Measurements from ENCODE around the gene IGF2BP1. TPM values are rescaled to one million over a fixed set of nuclear protein-coding genes. Genes with fewer than 3 reads are reported as not detected.

The IGF2BP1 gene
- total RNA-seq, 2 experiments from 2014 or later, result 0.43 to 0.97 TPM

DNA sequence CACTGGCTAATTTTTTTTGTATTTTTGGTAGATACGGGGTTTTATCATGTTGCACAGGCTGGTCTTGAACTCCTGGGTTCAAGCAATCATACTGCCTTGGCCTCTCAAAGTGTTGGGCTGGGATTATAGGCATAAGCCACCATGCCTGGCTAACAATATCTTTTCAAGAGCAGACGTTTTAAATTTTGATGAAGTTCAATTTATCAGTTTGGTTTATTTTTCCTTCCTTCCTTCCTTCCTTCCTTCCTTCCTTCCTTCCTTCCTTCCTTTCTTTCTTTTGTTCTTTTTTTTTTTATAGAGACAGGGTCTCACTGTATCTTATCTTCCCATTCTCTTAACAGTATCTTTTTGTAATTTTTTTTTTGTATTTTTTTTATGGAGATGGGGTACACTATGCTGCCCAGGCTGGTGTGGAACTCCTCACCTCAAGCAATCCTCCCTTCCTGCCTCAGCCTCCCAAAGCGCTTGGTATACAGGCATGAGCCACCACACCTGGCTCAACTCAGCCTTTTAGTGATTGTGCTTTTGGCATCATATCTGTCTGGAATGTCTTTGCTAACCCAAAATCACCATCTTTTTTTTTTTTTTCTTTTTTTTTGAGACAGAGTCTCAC lies 15.2 kb upstream of the IGF2BP1 start:
- no peak overlapping the region for H3K4me3 Mint-ChIP-seq
- ATAC-seq (no peak), DNase-seq (no peak)
- H3K4me1 Mint-ChIP-seq, result no peaks in the 10 kb centered on the region
- intact Hi-C loops (cut with DNase I, micrococcal nuclease), result no loop called here
- ChIA-PET POLR2A (no interaction called here), CTCF (interaction anchor here (0.8 kb wide), 1 partner anchor 303 kb away, joined by 7 read pairs; no protein-coding TSS in a partner anchor)
- H3K9me3 Mint-ChIP-seq (ENCODE audit: low read depth), result no peaks in the 10 kb centered on the region
- no peak overlapping the region for H3K27ac Mint-ChIP-seq
- H3K36me3 Mint-ChIP-seq (ENCODE audit: low read depth), result no peaks in the 10 kb centered on the region
- H3K27me3 Mint-ChIP-seq, result peaks cover 5% of the 10 kb centered on the region

DNA sequence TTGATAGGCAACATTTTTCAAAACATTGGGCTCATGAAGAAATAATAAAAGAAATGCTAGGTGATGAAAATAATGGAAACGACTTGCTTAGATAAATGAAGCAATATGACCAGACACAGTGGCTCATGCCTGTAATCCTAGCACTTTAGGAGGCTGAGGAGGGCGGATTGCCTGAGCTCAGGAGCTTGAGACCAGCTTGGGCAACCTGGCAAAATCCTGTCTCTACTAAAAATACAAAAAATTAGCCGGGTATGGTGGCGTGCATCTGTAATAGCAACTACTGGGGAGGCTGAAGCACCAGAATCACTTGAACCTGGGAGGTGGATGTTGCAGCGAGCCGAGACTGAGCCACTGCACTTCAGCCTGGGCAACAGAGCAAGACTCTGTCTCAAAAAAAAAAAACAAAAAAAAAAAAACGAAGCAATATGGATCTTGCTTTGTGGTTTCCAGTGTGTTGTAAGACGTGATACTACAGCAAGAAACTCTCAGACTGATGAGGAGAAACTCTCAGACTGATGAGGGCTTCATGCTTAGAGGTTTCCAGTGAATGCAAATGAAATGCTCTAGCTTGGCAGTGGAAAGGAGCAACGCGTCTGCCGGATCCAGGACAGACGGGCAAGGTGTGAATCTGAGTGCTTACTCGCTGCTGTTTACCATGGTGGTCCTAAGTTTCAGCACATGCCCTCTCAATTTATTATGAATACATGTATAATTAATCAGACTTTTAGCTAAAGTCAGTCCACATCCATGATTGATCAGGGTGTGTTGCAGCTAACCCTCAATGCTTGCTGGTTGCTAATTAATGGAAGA lies 11.5 kb upstream of the IGF2BP1 start:
- Mint-ChIP-seq H3K4me1 (no peaks in the 10 kb centered on the region), H3K4me3 (no peak overlapping the region), H3K36me3 (ENCODE audit: low read depth) (no peaks in the 10 kb centered on the region), H3K27ac (no peak overlapping the region), H3K9me3 (ENCODE audit: low read depth) (no peaks in the 10 kb centered on the region), H3K27me3 (peaks cover 16% of the 10 kb centered on the region)
- CTCF ChIA-PET, result interaction anchor here (1.5 to 1.8 kb wide), 2 partner anchors 14 to 307 kb away, joined by 3 to 5 read pairs; no protein-coding TSS in a partner anchor
- POLR2A ChIA-PET, result interaction anchor here (0.7 kb wide), 1 partner anchor 863 kb away, joined by 3 read pairs; no protein-coding TSS in a partner anchor
- DNase-seq (no peak), ATAC-seq (no peak)
- intact Hi-C loops (cut with DNase I, micrococcal nuclease), result no loop called here

DNA sequence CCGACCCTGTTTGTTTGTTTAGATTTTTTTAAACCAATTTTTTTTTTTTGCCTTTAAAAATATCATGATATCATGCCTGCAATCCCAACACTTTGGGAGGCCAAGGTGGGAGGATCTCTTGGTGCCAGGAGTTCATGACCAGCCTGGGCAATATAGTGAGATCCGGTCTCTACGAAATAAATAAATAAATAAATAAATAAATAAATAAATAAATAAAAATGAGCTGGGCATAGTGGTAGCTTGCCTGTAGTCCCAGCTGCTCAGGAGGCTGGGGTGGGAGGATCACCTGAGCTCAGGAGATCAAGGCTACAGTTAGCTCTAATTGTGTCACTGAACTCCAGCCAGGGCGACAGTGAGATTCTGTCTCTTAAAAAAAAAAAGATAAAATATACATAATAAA lies 8.1 kb upstream of the IGF2BP1 start:
- CTCF ChIA-PET, result interaction anchor here (0.6 to 0.7 kb wide), 2 partner anchors 39 to 289 kb away, joined by 3 read pairs; no protein-coding TSS in a partner anchor

DNA sequence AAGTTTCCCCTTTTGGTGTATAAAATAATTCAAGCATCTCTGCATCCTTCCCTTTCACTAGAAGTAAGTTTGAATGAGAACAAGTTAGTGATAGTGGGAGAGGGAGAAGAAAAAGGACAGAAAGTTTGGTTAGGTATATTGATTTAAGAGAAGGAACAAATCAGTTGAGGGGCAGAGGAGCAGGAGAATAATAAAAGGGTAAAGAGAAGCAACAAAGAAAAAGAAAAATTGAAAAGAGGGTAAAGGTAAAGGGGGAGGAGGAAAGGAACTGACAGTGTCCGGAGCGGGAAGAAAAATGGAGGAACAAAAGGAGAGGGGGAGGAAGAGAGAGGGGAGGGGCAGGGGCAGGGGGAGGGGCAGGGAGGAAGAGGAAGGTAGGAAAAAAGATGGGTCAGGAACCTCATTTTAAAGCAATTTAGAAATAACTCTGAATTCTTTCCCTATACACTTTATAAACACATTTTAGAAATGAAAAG lies 6.3 kb upstream of the IGF2BP1 start:
- CTCF ChIA-PET, result no interaction called here
- no peak overlapping the region for H3K4me3 Mint-ChIP-seq
- no peak overlapping the region for H3K27ac Mint-ChIP-seq
- DNase-seq (no peak), ATAC-seq (no peak)
- no peaks in the 10 kb centered on the region for H3K9me3 Mint-ChIP-seq (ENCODE audit: low read depth)
- H3K36me3 Mint-ChIP-seq (ENCODE audit: low read depth), result no peaks in the 10 kb centered on the region
- intact Hi-C loops (cut with DNase I, micrococcal nuclease), result no loop called here
- H3K27me3 Mint-ChIP-seq, result peaks cover 46% of the 10 kb centered on the region
- POLR2A ChIA-PET, result no interaction called here
- H3K4me1 Mint-ChIP-seq, result peaks cover 5% of the 10 kb centered on the region

More for the DNA sequence above, 8.1 kb upstream of the IGF2BP1 start:
- intact Hi-C loops (cut with DNase I, micrococcal nuclease), result no loop called here
- no peaks in the 10 kb centered on the region for H3K9me3 Mint-ChIP-seq (ENCODE audit: low read depth)
- no peak overlapping the region for H3K27ac Mint-ChIP-seq
- H3K4me3 Mint-ChIP-seq, result no peak overlapping the region
- DNase-seq (no peak), ATAC-seq (no peak)
- H3K27me3 Mint-ChIP-seq, result peaks cover 32% of the 10 kb centered on the region
- no peaks in the 10 kb centered on the region for H3K36me3 Mint-ChIP-seq (ENCODE audit: low read depth)
- POLR2A ChIA-PET, result interaction anchor here (0.6 kb wide), 1 partner anchor 110 kb away, joined by 3 read pairs; no protein-coding TSS in a partner anchor
- H3K4me1 Mint-ChIP-seq, result no peaks in the 10 kb centered on the region

DNA sequence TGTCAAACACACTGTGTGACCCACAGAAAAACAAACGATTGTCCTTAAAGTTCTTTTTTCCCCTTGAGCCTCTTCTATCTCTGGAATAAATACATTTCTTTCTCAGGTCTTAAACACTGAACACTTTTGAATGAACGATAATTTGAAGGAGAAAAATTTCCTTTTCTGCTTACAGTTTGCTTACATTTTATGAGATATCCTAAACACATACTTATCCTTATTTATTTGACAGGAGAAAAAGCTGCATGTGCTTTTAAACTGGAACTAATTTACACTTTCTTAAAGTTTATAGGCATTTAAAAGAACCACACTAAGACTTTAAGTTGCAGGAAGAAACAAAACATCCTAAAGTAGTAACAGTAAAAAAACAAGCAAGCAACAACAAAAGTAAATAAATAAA lies 4.7 kb upstream of the IGF2BP1 start:
- Mint-ChIP-seq H3K9me3 (ENCODE audit: low read depth) (no peaks in the 10 kb centered on the region), H3K27me3 (peaks cover 50% of the 10 kb centered on the region), H3K4me3 (no peak overlapping the region), H3K4me1 (peaks cover 16% of the 10 kb centered on the region), H3K36me3 (ENCODE audit: low read depth) (no peaks in the 10 kb centered on the region), H3K27ac (no peak overlapping the region)
- POLR2A ChIA-PET, result no interaction called here
- DNase-seq (no peak), ATAC-seq (no peak)
- CTCF ChIA-PET, result interaction anchor here (1.2 kb wide), 1 partner anchor 20 kb away, joined by 3 read pairs; no protein-coding TSS in a partner anchor
- intact Hi-C loops (cut with DNase I, micrococcal nuclease), result no loop called here

DNA sequence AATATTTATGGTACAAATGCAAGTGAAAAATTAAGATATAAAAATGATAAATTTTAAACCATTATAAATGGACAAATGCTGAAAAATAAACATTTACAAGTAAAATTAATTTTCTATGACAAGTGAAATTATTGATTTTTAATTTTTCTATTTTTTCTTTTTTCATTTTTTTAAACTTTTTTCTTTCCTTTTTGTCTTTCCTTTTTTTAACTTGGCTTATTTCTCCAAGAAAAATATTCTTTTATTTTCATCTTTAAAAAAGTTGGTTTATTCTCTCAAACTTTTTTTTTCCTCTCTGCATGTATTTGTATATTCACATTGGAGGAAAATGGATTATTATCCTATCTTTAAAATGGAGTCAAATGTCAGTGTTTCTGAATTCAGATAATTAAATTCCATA lies 3.9 kb upstream of the IGF2BP1 start:
- H3K36me3 Mint-ChIP-seq (ENCODE audit: low read depth), result no peaks in the 10 kb centered on the region
- CTCF ChIA-PET, result interaction anchor here (1.2 to 2.4 kb wide), 2 partner anchors 20 to 39 kb away, joined by 3 to 7 read pairs; no protein-coding TSS in a partner anchor
- H3K27ac Mint-ChIP-seq, result no peak overlapping the region
- peaks cover 54% of the 10 kb centered on the region for H3K27me3 Mint-ChIP-seq
- peaks cover 25% of the 10 kb centered on the region for H3K4me1 Mint-ChIP-seq
- H3K4me3 Mint-ChIP-seq, result no peak overlapping the region
- POLR2A ChIA-PET, result no interaction called here
- DNase-seq (no peak), ATAC-seq (no peak)
- intact Hi-C loops (cut with DNase I, micrococcal nuclease), result no loop called here
- no peaks in the 10 kb centered on the region for H3K9me3 Mint-ChIP-seq (ENCODE audit: low read depth)

DNA sequence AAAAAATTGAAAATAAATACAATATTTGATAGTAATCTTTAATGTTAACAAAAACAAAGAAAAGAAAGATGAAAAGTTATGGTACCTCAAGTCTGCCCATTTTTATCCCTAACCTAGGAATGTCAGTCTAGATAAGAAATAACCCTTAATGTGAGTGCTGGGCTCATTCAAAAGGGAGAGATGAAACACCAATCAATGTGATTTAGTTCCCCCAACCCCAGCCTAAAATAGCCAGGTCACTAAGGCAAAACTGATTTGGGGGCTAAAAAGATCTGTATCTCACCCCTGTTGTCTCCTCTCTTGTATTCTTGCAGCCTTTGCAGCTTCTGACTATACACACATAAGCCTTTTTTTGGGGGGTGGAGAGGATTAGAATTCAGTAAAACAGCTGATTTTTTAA lies 3.2 kb upstream of the IGF2BP1 start:
- intact Hi-C loops (cut with DNase I, micrococcal nuclease), result no loop called here
- peaks cover 25% of the 10 kb centered on the region for H3K4me1 Mint-ChIP-seq
- no peak overlapping the region for H3K27ac Mint-ChIP-seq
- ATAC-seq (no peak), DNase-seq (no peak)
- ChIA-PET CTCF (interaction anchor here (0.6 to 2.4 kb wide), 3 partner anchors 39 to 325 kb away, joined by 3 to 7 read pairs (median 3); no protein-coding TSS in a partner anchor), POLR2A (no interaction called here)
- H3K9me3 Mint-ChIP-seq (ENCODE audit: low read depth), result no peaks in the 10 kb centered on the region
- no peaks in the 10 kb centered on the region for H3K36me3 Mint-ChIP-seq (ENCODE audit: low read depth)
- H3K27me3 Mint-ChIP-seq, result peaks cover 61% of the 10 kb centered on the region
- no peak overlapping the region for H3K4me3 Mint-ChIP-seq

DNA sequence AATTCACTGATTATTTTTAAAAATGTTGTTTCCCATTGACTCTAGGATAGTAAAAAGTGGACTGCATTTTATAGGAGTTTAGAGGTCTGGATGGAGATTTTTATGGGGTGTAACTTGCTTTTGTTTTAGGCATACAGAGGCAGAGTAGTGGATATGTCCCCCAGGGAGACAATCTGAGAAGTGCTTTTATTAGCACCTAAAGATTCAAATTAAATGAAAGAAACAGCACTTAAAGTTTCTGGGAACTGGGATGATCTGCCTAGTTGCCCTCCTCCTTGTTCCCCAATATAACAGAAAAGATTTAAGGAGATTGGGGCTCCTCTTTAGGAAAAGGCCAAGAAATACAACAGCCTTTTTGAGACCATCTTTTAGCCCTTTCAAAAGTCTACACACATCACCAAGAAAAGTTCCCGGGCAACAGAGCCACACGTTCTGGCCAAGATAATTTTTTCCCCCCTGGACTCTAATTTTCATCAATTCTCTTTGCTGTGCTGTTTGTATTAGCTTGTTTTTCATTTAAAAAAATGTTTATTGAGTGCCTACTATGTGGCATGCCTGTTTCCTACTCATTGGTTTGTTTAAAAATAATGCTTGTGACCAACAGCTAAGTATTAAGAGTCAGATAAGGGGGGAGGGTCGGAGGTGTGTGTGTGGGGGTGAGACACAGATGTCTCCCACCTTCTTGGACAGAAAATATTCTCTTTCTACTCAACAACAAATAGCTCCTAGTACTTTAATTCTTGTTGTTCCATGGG lies 2.5 kb upstream of the IGF2BP1 start:
- Mint-ChIP-seq H3K36me3 (ENCODE audit: low read depth) (no peaks in the 10 kb centered on the region), H3K27me3 (peaks cover 68% of the 10 kb centered on the region), H3K9me3 (ENCODE audit: low read depth) (no peaks in the 10 kb centered on the region), H3K27ac (no peak overlapping the region), H3K4me3 (peak overlapping the region; percentile 15), H3K4me1 (peaks cover 25% of the 10 kb centered on the region)
- ATAC-seq (no peak), DNase-seq (no peak)
- ChIA-PET POLR2A (no interaction called here), CTCF (interaction anchor here (0.6 to 2.4 kb wide), 4 partner anchors 38 to 868 kb away, joined by 3 to 7 read pairs (median 3); no protein-coding TSS in a partner anchor)
- intact Hi-C loops (cut with DNase I, micrococcal nuclease), result loop anchor here (5.0 kb wide), 1 partner anchor 272 kb away; the partner anchor contains the start of genes PRAC1 (in 2 of the 2) and PRAC2 (in 2 of the 2)

DNA sequence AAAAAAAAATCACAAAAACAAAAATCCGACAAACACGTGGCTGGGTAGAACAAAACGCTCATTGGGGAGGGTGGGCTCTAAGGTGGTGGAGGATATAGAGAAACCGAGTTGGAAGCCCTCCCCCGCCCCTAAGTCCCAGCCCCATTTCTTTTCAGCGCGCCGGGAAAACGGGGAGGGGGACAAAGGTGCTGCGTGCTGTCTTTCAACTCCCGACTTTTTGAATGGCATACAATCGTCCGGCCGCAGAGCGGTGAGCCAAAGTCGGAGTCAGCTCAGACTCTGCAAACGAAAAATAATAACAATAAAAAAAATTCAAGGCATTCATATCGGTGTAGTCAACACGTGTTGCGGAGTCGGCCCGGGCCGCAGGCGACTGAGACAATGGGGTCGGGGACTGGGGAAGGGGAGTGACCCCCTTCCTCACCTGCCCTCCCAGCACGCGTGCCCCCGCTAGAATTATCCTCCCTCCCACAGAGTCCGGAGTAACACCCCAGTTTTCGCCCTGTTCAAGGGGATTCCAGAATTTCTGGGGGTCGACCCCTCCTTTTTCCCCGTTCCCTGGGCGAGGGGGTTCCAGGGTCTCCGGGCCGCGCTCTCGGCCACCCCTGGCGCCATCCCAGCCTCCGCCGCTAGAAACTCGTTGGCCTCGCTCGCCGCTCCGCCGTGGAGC lies 1.7 kb upstream of the IGF2BP1 start:
- POLR2A ChIA-PET, result no interaction called here

DNA sequence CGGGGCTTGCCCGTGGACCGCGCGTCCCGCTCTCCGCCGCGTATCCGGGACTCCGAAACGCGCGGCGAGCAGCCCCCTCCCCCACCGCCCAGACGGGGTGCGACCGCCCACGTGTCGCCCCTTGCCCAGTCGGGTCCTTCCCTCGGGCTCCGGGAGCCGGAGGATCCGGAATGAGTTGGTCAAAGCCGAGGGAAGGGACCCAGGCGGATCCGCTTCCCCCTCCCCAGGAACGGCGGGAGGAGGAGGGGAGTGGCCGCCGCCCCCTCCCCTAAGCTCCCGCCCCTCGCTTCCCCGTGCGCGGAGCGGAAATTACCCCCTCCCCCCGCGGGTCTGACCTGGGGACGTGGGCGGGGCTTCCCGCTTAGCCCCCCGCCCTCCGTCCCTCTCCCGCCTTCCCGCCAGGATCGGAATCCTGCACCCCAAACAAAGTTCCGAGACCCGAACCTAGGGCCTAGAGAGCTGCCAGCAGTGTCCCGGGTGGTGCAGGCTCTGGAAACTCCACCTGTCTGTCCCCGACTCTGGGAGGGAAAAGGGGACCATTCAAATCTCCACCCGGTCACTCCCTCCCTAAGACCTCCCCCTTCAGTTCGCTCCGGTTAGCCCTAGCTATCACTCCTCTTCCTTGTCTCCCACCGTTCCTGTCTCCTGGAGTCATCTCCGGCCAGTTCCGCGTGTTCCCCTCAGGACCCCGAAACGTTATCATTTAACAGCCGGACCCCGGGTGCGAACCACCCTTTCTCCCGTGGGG lies 1.0 kb upstream of the IGF2BP1 start:
- CTCF ChIA-PET, result interaction anchor here (0.5 to 1.1 kb wide), 3 partner anchors 126 to 383 kb away, joined by 3 to 5 read pairs (median 3); no protein-coding TSS in a partner anchor
- DNase-seq (peak; percentile 31), ATAC-seq (peak; percentile 33)
- H3K4me1 Mint-ChIP-seq, result peaks cover 25% of the 10 kb centered on the region
- H3K9me3 Mint-ChIP-seq (ENCODE audit: low read depth), result no peaks in the 10 kb centered on the region
- intact Hi-C loops (cut with DNase I, micrococcal nuclease), result loop anchor here (5.0 kb wide), 1 partner anchor 274 kb away; the partner anchor contains the start of genes PRAC1 (in 2 of the 2) and PRAC2 (in 2 of the 2)
- H3K27me3 Mint-ChIP-seq, result peaks cover 72% of the 10 kb centered on the region
- H3K4me3 Mint-ChIP-seq, result peak overlapping the region; percentile 64
- POLR2A ChIA-PET, result no interaction called here
- H3K36me3 Mint-ChIP-seq (ENCODE audit: low read depth), result no peaks in the 10 kb centered on the region
- no peak overlapping the region for H3K27ac Mint-ChIP-seq

More for the DNA sequence above, 1.7 kb upstream of the IGF2BP1 start:
- Mint-ChIP-seq H3K9me3 (ENCODE audit: low read depth) (no peaks in the 10 kb centered on the region), H3K4me3 (peak overlapping the region; percentile 15), H3K27me3 (peaks cover 71% of the 10 kb centered on the region), H3K27ac (no peak overlapping the region), H3K4me1 (peaks cover 25% of the 10 kb centered on the region), H3K36me3 (ENCODE audit: low read depth) (no peaks in the 10 kb centered on the region)
- ATAC-seq (no peak), DNase-seq (peak; percentile 9)
- CTCF ChIA-PET, result interaction anchor here (0.6 to 2.4 kb wide), 3 partner anchors 37 to 869 kb away, joined by 3 to 7 read pairs (median 3); no protein-coding TSS in a partner anchor
- intact Hi-C loops (cut with DNase I, micrococcal nuclease), result loop anchor here (5.0 kb wide), 1 partner anchor 273 kb away; the partner anchor contains the start of genes PRAC1 (in 2 of the 2) and PRAC2 (in 2 of the 2)

All from activated CD4-positive, alpha-beta T cell treated with anti-CD3 and anti-CD28 coated beads for 36 hours (primary cell).